ENCODE results near the gene SH3RF2.

Gene SH3RF2

DNA sequence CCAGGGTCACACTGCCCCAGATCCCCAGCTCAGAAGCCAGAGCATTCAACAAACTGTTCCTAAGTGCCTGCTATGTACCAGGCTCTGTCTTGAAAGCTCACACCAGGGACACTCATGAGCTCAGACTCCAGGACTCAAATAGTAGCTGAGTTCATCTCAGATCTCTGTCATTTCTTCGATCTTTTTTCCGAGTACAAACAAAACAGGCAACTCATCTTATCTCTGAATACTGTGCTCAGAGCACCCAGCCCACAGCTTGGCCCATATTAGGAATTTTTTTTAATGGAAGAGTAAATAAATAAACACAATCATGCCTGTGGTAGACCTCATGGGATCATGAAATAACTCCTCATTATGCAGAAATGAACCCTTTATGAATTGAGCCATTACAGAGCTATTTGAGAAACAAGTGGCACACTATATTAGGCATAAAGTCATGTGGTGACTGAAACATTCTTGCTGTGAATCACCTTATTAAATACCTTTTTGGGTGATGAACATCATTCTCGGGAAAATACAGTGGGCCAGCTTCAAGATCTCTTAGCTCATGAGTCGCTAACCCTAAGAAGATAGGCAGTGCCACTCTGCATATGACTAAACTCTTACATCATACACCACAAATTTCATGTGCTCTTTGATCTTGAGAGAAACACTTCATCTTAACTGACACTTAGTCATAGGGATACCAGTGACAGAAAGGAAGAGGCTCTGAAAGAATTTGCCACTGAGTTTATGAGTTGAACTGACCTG lies 9.9 kb downstream of the SH3RF2 start:
- Histone ChIP-seq H3K9me3 (ENCODE audit: insufficient read depth, low read length) (no peaks in the 10 kb centered on the region), H4K20me1 (ENCODE audit: insufficient read depth, low read length) (no peaks in the 10 kb centered on the region), H3K9ac (ENCODE audit: low read length) (no peak overlapping the region), H3K27ac (ENCODE audit: low read length) (no peak overlapping the region), H3K4me3 (ENCODE audit: low read length) (no peak overlapping the region), H3K4me1 (ENCODE audit: low read length) (peaks cover 16% of the 10 kb centered on the region), H2AFZ (ENCODE audit: low read depth, low read length) (no peak overlapping the region), H3K27me3 (ENCODE audit: low read depth, low read length) (peaks cover 20% of the 10 kb centered on the region), H3K79me2 (ENCODE audit: low read length) (no peaks in the 10 kb centered on the region), H3K4me2 (ENCODE audit: low read length) (peak overlapping the region; percentile 52), H3K36me3 (replicated peaks; ENCODE audit: low read depth, low read length) (no peaks in the 10 kb centered on the region)
- TF ChIP-seq EZH2phosphoT487 (IDR thresholded peaks at IDR 0.05; ENCODE audit: low read depth) = no peak
- TF ChIP-seq, protein P1, sequence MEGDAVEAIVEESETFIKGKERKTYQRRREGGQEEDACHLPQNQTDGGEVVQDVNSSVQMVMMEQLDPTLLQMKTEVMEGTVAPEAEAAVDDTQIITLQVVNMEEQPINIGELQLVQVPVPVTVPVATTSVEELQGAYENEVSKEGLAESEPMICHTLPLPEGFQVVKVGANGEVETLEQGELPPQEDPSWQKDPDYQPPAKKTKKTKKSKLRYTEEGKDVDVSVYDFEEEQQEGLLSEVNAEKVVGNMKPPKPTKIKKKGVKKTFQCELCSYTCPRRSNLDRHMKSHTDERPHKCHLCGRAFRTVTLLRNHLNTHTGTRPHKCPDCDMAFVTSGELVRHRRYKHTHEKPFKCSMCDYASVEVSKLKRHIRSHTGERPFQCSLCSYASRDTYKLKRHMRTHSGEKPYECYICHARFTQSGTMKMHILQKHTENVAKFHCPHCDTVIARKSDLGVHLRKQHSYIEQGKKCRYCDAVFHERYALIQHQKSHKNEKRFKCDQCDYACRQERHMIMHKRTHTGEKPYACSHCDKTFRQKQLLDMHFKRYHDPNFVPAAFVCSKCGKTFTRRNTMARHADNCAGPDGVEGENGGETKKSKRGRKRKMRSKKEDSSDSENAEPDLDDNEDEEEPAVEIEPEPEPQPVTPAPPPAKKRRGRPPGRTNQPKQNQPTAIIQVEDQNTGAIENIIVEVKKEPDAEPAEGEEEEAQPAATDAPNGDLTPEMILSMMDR (IDR thresholded peaks at IDR 0.05; ENCODE audit: low read depth, low read length) = no peak

DNA sequence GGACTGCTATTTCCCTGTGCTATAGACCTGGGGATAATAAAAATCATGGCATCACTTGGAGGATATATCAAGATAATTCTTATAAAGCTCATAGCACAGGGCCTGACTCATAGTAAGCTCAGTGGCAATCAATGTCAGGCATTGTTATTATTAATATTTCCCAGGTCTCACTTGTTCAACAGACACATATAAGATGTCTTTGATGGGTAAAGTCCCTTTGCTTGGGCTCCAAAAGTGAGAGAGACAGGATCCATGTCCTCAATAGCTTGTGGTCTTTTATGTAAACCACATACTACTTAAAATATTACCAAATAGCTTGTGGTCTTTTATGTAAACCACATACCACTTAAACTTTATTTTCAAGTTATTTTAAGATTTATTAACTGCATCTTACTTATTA lies 11.2 kb downstream of the SH3RF2 start:
- Histone ChIP-seq H2AFZ (ENCODE audit: low read depth, low read length) (no peak overlapping the region), H3K27me3 (ENCODE audit: low read depth, low read length) (peaks cover 9% of the 10 kb centered on the region), H3K9ac (ENCODE audit: low read length) (no peak overlapping the region), H4K20me1 (ENCODE audit: insufficient read depth, low read length) (no peaks in the 10 kb centered on the region), H3K4me2 (ENCODE audit: low read length) (no peak overlapping the region), H3K36me3 (replicated peaks; ENCODE audit: low read depth, low read length) (no peaks in the 10 kb centered on the region), H3K27ac (ENCODE audit: low read length) (no peak overlapping the region), H3K9me3 (ENCODE audit: insufficient read depth, low read length) (no peaks in the 10 kb centered on the region), H3K79me2 (ENCODE audit: low read length) (no peaks in the 10 kb centered on the region), H3K4me1 (ENCODE audit: low read length) (peaks cover 16% of the 10 kb centered on the region), H3K4me3 (ENCODE audit: low read length) (no peak overlapping the region)
- TF ChIP-seq, protein P1 (IDR thresholded peaks at IDR 0.05; ENCODE audit: low read depth, low read length) = no peak
- no peak for TF ChIP-seq EZH2phosphoT487 (IDR thresholded peaks at IDR 0.05; ENCODE audit: low read depth)

DNA sequence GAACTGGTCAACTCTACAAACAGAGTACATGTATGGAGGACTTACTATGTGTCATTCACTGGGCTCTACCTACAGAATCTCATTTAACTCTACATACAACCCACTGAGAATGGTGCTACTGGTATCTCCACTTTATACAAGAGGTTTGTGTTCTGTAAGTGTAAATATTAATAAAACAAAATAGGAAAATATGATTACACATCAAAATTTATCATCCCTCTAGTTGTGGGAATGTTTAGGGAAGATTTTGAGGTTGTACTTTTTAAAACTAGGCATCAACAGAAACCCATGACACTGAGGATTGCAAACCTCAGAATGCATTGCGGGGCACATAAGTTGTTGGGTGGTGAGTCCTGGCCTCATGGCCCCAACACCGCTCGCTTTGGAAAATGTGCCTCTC lies 11.7 kb downstream of the SH3RF2 start:
- no peaks in the 10 kb centered on the region for H3K79me2 ChIP-seq (ENCODE audit: low read length)
- H3K9ac ChIP-seq (ENCODE audit: low read length) = no peak overlapping the region
- H2AFZ ChIP-seq (ENCODE audit: low read depth, low read length) = no peak overlapping the region
- no peak overlapping the region for H3K4me3 ChIP-seq (ENCODE audit: low read length)
- H3K9me3 ChIP-seq (ENCODE audit: insufficient read depth, low read length) = no peaks in the 10 kb centered on the region
- H4K20me1 ChIP-seq (ENCODE audit: insufficient read depth, low read length) = no peaks in the 10 kb centered on the region
- no peak overlapping the region for H3K27ac ChIP-seq (ENCODE audit: low read length)
- H3K36me3 ChIP-seq (replicated peaks; ENCODE audit: low read depth, low read length) = no peaks in the 10 kb centered on the region
- no peak for TF ChIP-seq EZH2phosphoT487 (IDR thresholded peaks at IDR 0.05; ENCODE audit: low read depth)
- TF ChIP-seq, protein P1 (IDR thresholded peaks at IDR 0.05; ENCODE audit: low read depth, low read length) = no peak
- peaks cover 16% of the 10 kb centered on the region for H3K4me1 ChIP-seq (ENCODE audit: low read length)
- H3K27me3 ChIP-seq (ENCODE audit: low read depth, low read length) = peaks cover 8% of the 10 kb centered on the region
- H3K4me2 ChIP-seq (ENCODE audit: low read length) = no peak overlapping the region

DNA sequence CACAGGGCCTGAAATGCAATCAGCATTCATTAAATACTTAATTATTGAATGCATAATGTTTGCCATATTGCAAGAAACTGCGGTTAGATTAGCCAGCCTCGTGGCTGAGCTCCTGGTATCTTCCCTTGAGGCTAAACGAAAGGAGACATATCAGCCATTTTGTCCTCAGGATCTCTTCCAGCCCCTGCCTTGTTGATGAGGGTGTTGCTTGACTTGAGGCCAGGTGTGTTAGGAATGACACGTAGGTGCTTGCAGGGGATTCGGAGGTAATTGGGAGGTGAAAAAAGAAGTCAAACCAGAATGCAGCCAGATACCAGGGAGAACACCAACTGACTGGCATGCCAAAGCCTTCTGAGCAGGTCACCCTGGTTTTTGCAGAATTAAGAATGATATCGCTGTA lies 12.5 kb downstream of the SH3RF2 start:
- Histone ChIP-seq H3K4me2 (ENCODE audit: low read length) (no peak overlapping the region), H3K27me3 (ENCODE audit: low read depth, low read length) (peaks cover 8% of the 10 kb centered on the region), H4K20me1 (ENCODE audit: insufficient read depth, low read length) (no peaks in the 10 kb centered on the region), H2AFZ (ENCODE audit: low read depth, low read length) (no peak overlapping the region), H3K9ac (ENCODE audit: low read length) (no peak overlapping the region), H3K79me2 (ENCODE audit: low read length) (no peaks in the 10 kb centered on the region), H3K4me1 (ENCODE audit: low read length) (peaks cover 16% of the 10 kb centered on the region), H3K36me3 (replicated peaks; ENCODE audit: low read depth, low read length) (no peaks in the 10 kb centered on the region), H3K4me3 (ENCODE audit: low read length) (no peak overlapping the region), H3K9me3 (ENCODE audit: insufficient read depth, low read length) (no peaks in the 10 kb centered on the region), H3K27ac (ENCODE audit: low read length) (no peak overlapping the region)
- no peak for TF ChIP-seq EZH2phosphoT487 (IDR thresholded peaks at IDR 0.05; ENCODE audit: low read depth)
- TF ChIP-seq, protein P1 (IDR thresholded peaks at IDR 0.05; ENCODE audit: low read depth, low read length) = no peak
